Adipocyte (in vitro differentiated cells): Measurements from ENCODE around the gene TXNRD1.

Experiments used
- DNase-seq: peaks from one replicate; pipeline ENCODE4 v3.0.0-alpha.2; 2015; ENCODE audit warnings: low read depth
- H3K27me3 ChIP-seq: replicated peaks from 2 replicates; pipeline ENCODE4 v1.7.0; 2013; ENCODE audit warnings: mild to moderate bottlenecking, low read length, moderate library complexity; ENCODE audit not compliant: control insufficient read depth, insufficient read depth
- H3K36me3 ChIP-seq: 2 replicates; pipeline ENCODE4 v1.7.0; 2013; ENCODE audit warnings: low read length, mild to moderate bottlenecking, moderate library complexity; ENCODE audit not compliant: control insufficient read depth, insufficient read depth, severe bottlenecking
- H3K4me1 ChIP-seq: 2 replicates; pipeline ENCODE4 v1.7.0; 2013; ENCODE audit warnings: mild to moderate bottlenecking, low read length, moderate library complexity; ENCODE audit not compliant: control insufficient read depth, insufficient read depth
- H3K4me3 ChIP-seq: 2 replicates; pipeline ENCODE4 v1.7.0; 2013; ENCODE audit warnings: mild to moderate bottlenecking, low read length, moderate library complexity
- H3K9ac ChIP-seq: 2 replicates; pipeline ENCODE4 v1.7.0; 2013; ENCODE audit warnings: mild to moderate bottlenecking, low read length, moderate library complexity
- H3K9me3 ChIP-seq: 2 replicates; pipeline ENCODE4 v1.7.0; 2013; ENCODE audit warnings: mild to moderate bottlenecking, low read length, moderate library complexity; ENCODE audit not compliant: control insufficient read depth

TXNRD1 gene

DNA sequence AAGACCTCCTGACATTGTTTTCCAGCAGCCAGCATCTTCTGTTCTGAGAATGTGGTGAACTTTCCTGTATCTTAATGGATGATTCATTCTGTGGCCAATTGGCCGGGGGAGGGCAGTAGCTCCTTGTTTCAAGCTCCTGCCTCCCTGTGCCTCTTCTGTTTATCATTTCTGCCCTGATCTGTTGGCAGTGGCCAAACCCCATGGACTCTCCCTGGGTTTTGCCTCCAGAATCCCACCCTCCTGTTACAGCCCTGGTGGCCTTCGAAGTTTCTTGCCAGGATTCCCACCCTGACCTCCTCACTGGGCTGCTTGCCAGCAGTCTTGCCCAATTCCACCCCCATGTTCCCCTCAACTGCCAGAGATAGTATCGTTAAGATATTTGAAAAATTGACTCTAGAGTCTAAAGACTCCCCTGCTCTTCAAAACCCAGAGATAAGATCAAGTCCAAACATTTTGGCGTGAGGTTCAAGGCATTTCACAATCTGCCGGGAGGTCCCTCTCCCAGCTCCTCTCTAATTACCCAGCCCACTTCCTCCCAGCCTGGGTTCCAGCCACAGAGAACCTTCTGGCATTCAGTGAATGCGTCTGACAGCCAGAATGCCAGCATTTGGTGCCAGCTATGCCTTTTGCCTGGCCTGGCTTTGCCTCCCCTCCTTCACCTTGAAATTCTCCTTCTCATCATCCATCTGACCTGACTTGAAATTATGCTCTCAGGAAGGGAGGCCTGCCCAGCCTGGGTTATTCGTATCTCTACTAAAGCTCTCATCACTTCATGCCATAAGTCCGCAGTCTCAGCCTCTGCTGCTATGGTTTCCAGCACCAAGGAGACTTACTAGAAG lies 37.7 kb upstream of the TXNRD1 start:
- no peaks in the 10 kb centered on the region for H3K27me3 ChIP-seq
- no peaks in the 10 kb centered on the region for H3K9me3 ChIP-seq
- DNase-seq, result peak; percentile 98
- peak overlapping the region; percentile 18 for H3K4me3 ChIP-seq
- H3K4me1 ChIP-seq, result peaks cover 45% of the 10 kb centered on the region
- peak overlapping the region; percentile 75 for H3K9ac ChIP-seq
- H3K36me3 ChIP-seq, result no peaks in the 10 kb centered on the region

- Histone ChIP-seq H3K4me3 (no peak overlapping the region), H3K9me3 (peaks cover 16% of the 10 kb centered on the region), H3K27me3 (no peaks in the 10 kb centered on the region), H3K4me1 (peaks cover 50% of the 10 kb centered on the region), H3K36me3 (no peaks in the 10 kb centered on the region), H3K9ac (peak overlapping the region; percentile 44)
- DNase-seq, result peak; percentile 57
Measured at GRCh38 chr12:104180374-104180773, 35.2 kb upstream of the TXNRD1 start.

- DNase-seq, result no peak
- H3K9me3 ChIP-seq, result peaks cover 16% of the 10 kb centered on the region
- H3K4me3 ChIP-seq, result no peak overlapping the region
- H3K27me3 ChIP-seq, result no peaks in the 10 kb centered on the region
- peak overlapping the region; percentile 44 for H3K9ac ChIP-seq
- peaks cover 50% of the 10 kb centered on the region for H3K4me1 ChIP-seq
- H3K36me3 ChIP-seq, result no peaks in the 10 kb centered on the region
Measured at GRCh38 chr12:104181313-104181712, 34.3 kb upstream of the TXNRD1 start.

GRCh38 chr12:104182144-104182543 lies 33.4 kb upstream of the TXNRD1 start:
- Histone ChIP-seq H3K27me3 (no peaks in the 10 kb centered on the region), H3K9me3 (peaks cover 16% of the 10 kb centered on the region), H3K4me3 (peak overlapping the region; percentile 38), H3K9ac (peak overlapping the region; percentile 44), H3K36me3 (no peaks in the 10 kb centered on the region), H3K4me1 (peaks cover 45% of the 10 kb centered on the region)
- peak; percentile 92 for DNase-seq

GRCh38 chr12:104182621-104183378 lies 32.8 kb upstream of the TXNRD1 start:
- Histone ChIP-seq H3K27me3 (no peaks in the 10 kb centered on the region), H3K4me1 (peaks cover 42% of the 10 kb centered on the region), H3K36me3 (no peaks in the 10 kb centered on the region), H3K9ac (peak overlapping the region; percentile 33), H3K9me3 (peaks cover 16% of the 10 kb centered on the region), H3K4me3 (peak overlapping the region; percentile 38)
- DNase-seq, result no peak

- DNase-seq, result no peak
- Histone ChIP-seq H3K9me3 (peaks cover 16% of the 10 kb centered on the region), H3K27me3 (no peaks in the 10 kb centered on the region), H3K4me3 (no peak overlapping the region), H3K4me1 (peaks cover 35% of the 10 kb centered on the region), H3K36me3 (no peaks in the 10 kb centered on the region), H3K9ac (no peak overlapping the region)
Measured at GRCh38 chr12:104183443-104183842, 32.1 kb upstream of the TXNRD1 start.

GRCh38 chr12:104187446-104188155 lies 28.0 kb upstream of the TXNRD1 start:
- DNase-seq, result no peak
- H3K9ac ChIP-seq, result no peak overlapping the region
- H3K4me1 ChIP-seq, result peaks cover 8% of the 10 kb centered on the region
- H3K4me3 ChIP-seq, result no peak overlapping the region
- H3K9me3 ChIP-seq, result peaks cover 16% of the 10 kb centered on the region
- no peaks in the 10 kb centered on the region for H3K36me3 ChIP-seq
- no peaks in the 10 kb centered on the region for H3K27me3 ChIP-seq

- Histone ChIP-seq H3K4me1 (no peaks in the 10 kb centered on the region), H3K9ac (no peak overlapping the region), H3K27me3 (no peaks in the 10 kb centered on the region), H3K4me3 (no peak overlapping the region), H3K36me3 (no peaks in the 10 kb centered on the region), H3K9me3 (peaks cover 10% of the 10 kb centered on the region)
- no peak for DNase-seq
Measured at GRCh38 chr12:104188534-104188933, 27.0 kb upstream of the TXNRD1 start.

- no peaks in the 10 kb centered on the region for H3K27me3 ChIP-seq
- H3K4me3 ChIP-seq, result no peak overlapping the region
- no peaks in the 10 kb centered on the region for H3K9me3 ChIP-seq
- no peak overlapping the region for H3K9ac ChIP-seq
- no peaks in the 10 kb centered on the region for H3K36me3 ChIP-seq
- DNase-seq, result peak; percentile 88
- no peaks in the 10 kb centered on the region for H3K4me1 ChIP-seq
Measured at GRCh38 chr12:104189915-104190555, 25.5 kb upstream of the TXNRD1 start.

DNA sequence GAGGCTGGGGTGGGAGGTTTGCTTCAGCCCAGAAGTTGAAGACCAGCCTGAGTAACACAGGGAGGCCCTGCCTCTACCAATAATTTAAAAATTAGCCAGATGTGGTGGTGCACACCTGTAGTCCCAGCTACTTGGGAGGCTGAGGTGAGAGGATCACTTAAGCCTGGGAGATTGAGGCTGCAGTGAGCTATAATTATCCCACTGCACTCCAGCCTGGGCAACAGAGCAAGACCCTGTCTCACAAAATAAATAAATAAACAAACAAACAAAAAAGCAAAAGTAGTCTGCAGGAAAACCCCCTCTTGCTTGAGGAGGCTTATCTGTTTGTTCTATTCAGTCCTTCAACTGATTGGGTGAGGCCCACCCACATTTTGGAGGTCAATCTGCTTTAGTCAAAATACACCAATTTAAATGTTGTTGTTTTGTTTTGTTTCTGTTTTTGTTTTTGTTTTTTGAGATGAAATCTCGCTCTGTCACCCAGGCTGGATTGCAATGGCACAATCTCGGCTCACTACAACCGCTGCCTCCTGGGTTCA lies 24.9 kb upstream of the TXNRD1 start:
- H3K9me3 ChIP-seq, result no peaks in the 10 kb centered on the region
- H3K36me3 ChIP-seq, result no peaks in the 10 kb centered on the region
- no peaks in the 10 kb centered on the region for H3K4me1 ChIP-seq
- H3K4me3 ChIP-seq, result no peak overlapping the region
- no peak for DNase-seq
- no peak overlapping the region for H3K9ac ChIP-seq
- H3K27me3 ChIP-seq, result no peaks in the 10 kb centered on the region
